ENCODE results near the gene CISD1. TPM values are rescaled to one million over a fixed set of nuclear protein-coding genes. Genes with fewer than 3 reads are reported as not detected.
"Not testable (repeated sequence)": the region's sequence is repeated elsewhere in the genome, so short reads cannot be mapped to it uniquely, and the experiment has no call there.

CISD1 gene
- total and polyA plus RNA-seq, 4 donors: 10.3 to 24.1 (median 16.6) TPM

- Histone ChIP-seq H3K9me3 (ENCODE audit: control insufficient read depth in 4 of 4, insufficient read depth in 3 of 4, low read length in 3 of 4) (no peaks in the 10 kb centered on the region), H3K27ac (ENCODE audit: low read depth in 1 of 2, low read length in 1 of 2) (no peak overlapping the region), H3K4me1 (ENCODE audit: control insufficient read depth in 5 of 5, insufficient read depth in 5 of 5, low read length in 5 of 5) (no peaks in the 10 kb centered on the region), H3K36me3 (ENCODE audit: control insufficient read depth in 4 of 4, insufficient read depth in 4 of 4, low read length in 4 of 4) (peaks cover 0 to 12% (median 5%) of the 10 kb centered on the region in 4 donors), H3K27me3 (ENCODE audit: control insufficient read depth in 3 of 3, insufficient read depth in 3 of 3, low read length in 2 of 3) (no peaks in the 10 kb centered on the region), H3K4me3 (no peak overlapping the region), H3K9ac (ENCODE audit: insufficient read depth in 1 of 2, low read length in 2 of 2) (no peak overlapping the region)
- ATAC-seq (ENCODE audit: insufficient read depth, low FRiP score) (no peak), DNase-seq (no peak)
- TF ChIP-seq, protein P1, sequence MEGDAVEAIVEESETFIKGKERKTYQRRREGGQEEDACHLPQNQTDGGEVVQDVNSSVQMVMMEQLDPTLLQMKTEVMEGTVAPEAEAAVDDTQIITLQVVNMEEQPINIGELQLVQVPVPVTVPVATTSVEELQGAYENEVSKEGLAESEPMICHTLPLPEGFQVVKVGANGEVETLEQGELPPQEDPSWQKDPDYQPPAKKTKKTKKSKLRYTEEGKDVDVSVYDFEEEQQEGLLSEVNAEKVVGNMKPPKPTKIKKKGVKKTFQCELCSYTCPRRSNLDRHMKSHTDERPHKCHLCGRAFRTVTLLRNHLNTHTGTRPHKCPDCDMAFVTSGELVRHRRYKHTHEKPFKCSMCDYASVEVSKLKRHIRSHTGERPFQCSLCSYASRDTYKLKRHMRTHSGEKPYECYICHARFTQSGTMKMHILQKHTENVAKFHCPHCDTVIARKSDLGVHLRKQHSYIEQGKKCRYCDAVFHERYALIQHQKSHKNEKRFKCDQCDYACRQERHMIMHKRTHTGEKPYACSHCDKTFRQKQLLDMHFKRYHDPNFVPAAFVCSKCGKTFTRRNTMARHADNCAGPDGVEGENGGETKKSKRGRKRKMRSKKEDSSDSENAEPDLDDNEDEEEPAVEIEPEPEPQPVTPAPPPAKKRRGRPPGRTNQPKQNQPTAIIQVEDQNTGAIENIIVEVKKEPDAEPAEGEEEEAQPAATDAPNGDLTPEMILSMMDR (IDR thresholded peaks at IDR 0.05; ENCODE audit: control extremely low read depth, extremely low read depth): no peak
- 98% methylated on average over 2 of the region's 2 CpGs for WGBS, 2 donors
Observed at GRCh38 chr10:58225654-58226053, 43.3 kb upstream of the CISD1 start.

DNA sequence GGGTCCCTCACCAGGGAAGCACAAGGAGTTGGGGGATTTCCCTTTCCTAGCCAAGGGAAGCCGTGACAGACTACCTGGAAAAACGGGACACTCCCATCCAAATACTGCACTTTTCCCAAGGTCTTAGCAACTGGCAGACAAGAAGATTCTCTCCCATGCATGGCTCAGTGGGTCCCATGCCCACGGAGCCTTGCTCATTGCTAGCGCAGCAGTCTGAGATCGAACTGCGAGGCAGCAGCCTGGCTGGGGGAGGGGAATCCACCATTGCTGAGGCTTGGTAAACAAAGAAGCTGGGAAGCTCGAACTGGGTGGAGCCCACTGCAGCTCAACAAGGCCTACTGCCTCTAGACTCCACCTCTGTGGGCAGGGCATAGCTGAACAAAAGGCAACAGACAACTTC, 39.1 kb upstream of the CISD1 start:
- H3K9me3 ChIP-seq (ENCODE audit: control insufficient read depth in 4 of 4, insufficient read depth in 3 of 4, low read length in 3 of 4); H3K9ac ChIP-seq (ENCODE audit: insufficient read depth in 1 of 2, low read length in 2 of 2); H3K4me3 ChIP-seq; H3K4me1 ChIP-seq (ENCODE audit: control insufficient read depth in 5 of 5, insufficient read depth in 5 of 5, low read length in 5 of 5); ATAC-seq (ENCODE audit: insufficient read depth, low FRiP score); H3K36me3 ChIP-seq (ENCODE audit: control insufficient read depth in 4 of 4, insufficient read depth in 4 of 4, low read length in 4 of 4); H3K27me3 ChIP-seq (ENCODE audit: control insufficient read depth in 3 of 3, insufficient read depth in 3 of 3, low read length in 2 of 3); H3K27ac ChIP-seq (ENCODE audit: low read depth in 1 of 2, low read length in 1 of 2); DNase-seq: not testable (repeated sequence)
- 87 to 90% methylated on average over 7 of the region's 7 CpGs for WGBS, 2 donors

- Histone ChIP-seq H3K36me3 (ENCODE audit: control insufficient read depth in 4 of 4, insufficient read depth in 4 of 4, low read length in 4 of 4) (peaks cover 3 to 6% (median 5%) of the 10 kb centered on the region in 4 donors), H3K4me3 (no peak overlapping the region), H3K4me1 (ENCODE audit: control insufficient read depth in 5 of 5, insufficient read depth in 5 of 5, low read length in 5 of 5) (peaks cover 0 to 8% (median 0%) of the 10 kb centered on the region in 5 donors), H3K9me3 (ENCODE audit: control insufficient read depth in 4 of 4, insufficient read depth in 3 of 4, low read length in 3 of 4) (no peaks in the 10 kb centered on the region), H3K27me3 (ENCODE audit: control insufficient read depth in 3 of 3, insufficient read depth in 3 of 3, low read length in 2 of 3) (no peaks in the 10 kb centered on the region), H3K9ac (ENCODE audit: insufficient read depth in 1 of 2, low read length in 2 of 2) (no peak overlapping the region), H3K27ac (ENCODE audit: low read depth in 1 of 2, low read length in 1 of 2) (no peak overlapping the region)
- DNase-seq (no peak), ATAC-seq (ENCODE audit: insufficient read depth, low FRiP score) (no peak)
- TF ChIP-seq, protein P1 (IDR thresholded peaks at IDR 0.05; ENCODE audit: control extremely low read depth, extremely low read depth): no peak
- 93 to 95% methylated on average over 3 of the region's 3 CpGs for WGBS, 2 donors
Observed at GRCh38 chr10:58237014-58237834, 31.7 kb upstream of the CISD1 start.

GRCh38 chr10:58239561-58240169, 29.3 kb upstream of the CISD1 start:
- 78 to 88% methylated on average over 5 of the region's 5 CpGs for WGBS, 2 donors
- no peak overlapping the region for H3K4me3 ChIP-seq

More at GRCh38 chr10:58239561-58240169, 29.3 kb upstream of the CISD1 start:
- Histone ChIP-seq H3K4me1 (ENCODE audit: control insufficient read depth in 5 of 5, insufficient read depth in 5 of 5, low read length in 5 of 5) (peaks cover 0 to 8% (median 0%) of the 10 kb centered on the region in 5 donors), H3K9ac (ENCODE audit: insufficient read depth in 1 of 2, low read length in 2 of 2) (no peak overlapping the region), H3K27ac (ENCODE audit: low read depth in 1 of 2, low read length in 1 of 2) (no peak overlapping the region), H3K9me3 (ENCODE audit: control insufficient read depth in 4 of 4, insufficient read depth in 3 of 4, low read length in 3 of 4) (peaks cover 0 to 4% (median 0%) of the 10 kb centered on the region in 4 donors), H3K36me3 (ENCODE audit: control insufficient read depth in 4 of 4, insufficient read depth in 4 of 4, low read length in 4 of 4) (peaks cover 3 to 6% (median 5%) of the 10 kb centered on the region in 4 donors), H3K27me3 (ENCODE audit: control insufficient read depth in 3 of 3, insufficient read depth in 3 of 3, low read length in 2 of 3) (no peaks in the 10 kb centered on the region)
- ATAC-seq (ENCODE audit: insufficient read depth, low FRiP score) (no peak), DNase-seq (no peak)
- TF ChIP-seq, protein P1 (IDR thresholded peaks at IDR 0.05; ENCODE audit: control extremely low read depth, extremely low read depth): no peak

All from lung (tissue), 12 donors.